Ovary (tissue), 3 donors: Measurements from ENCODE around the gene RASGRP1.

Experiments used
- POLR2A ChIP-seq: fragments of 450-650 bp; IDR thresholded peaks from one replicate; pipeline ENCODE4 v1.6.1; 2017; ENCODE audit warnings: antibody characterized with exemption, mild to moderate bottlenecking, moderate library complexity
- TF ChIP-seq, protein P1 (sequence below), 3 donors: fragments of 450-650 bp in 2 of 3; fragments of 200-600 bp in 1 of 3; IDR thresholded peaks; one replicate each; pipeline versions ENCODE4 v1.5.1 to v1.8.0; 2016 to 2022; ENCODE audit warnings: antibody characterized with exemption in 3 of 3, mild to moderate bottlenecking in 1 of 3
- donor health status: DM: no; HTN: no; CAD: no.

DNA sequence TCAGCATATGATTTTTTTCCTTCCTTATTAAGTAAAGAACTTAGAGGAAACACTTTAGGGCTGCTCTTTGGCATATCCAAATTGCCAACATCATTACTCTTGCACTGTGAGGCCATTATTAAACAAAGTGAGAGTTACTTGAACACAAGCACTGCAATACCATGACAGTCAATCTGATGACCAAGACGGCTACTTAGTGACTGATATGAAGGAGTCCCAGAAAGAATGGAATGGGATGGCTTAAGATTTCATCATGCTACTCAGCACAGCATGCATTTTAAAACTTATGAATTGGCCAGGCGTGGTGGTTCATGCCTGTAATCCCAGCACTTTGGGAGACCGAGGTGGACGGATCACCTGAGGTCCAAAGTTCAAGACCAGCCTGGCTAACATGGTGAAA lies 55.5 kb downstream of the RASGRP1 start:
- TF ChIP-seq, protein P1, sequence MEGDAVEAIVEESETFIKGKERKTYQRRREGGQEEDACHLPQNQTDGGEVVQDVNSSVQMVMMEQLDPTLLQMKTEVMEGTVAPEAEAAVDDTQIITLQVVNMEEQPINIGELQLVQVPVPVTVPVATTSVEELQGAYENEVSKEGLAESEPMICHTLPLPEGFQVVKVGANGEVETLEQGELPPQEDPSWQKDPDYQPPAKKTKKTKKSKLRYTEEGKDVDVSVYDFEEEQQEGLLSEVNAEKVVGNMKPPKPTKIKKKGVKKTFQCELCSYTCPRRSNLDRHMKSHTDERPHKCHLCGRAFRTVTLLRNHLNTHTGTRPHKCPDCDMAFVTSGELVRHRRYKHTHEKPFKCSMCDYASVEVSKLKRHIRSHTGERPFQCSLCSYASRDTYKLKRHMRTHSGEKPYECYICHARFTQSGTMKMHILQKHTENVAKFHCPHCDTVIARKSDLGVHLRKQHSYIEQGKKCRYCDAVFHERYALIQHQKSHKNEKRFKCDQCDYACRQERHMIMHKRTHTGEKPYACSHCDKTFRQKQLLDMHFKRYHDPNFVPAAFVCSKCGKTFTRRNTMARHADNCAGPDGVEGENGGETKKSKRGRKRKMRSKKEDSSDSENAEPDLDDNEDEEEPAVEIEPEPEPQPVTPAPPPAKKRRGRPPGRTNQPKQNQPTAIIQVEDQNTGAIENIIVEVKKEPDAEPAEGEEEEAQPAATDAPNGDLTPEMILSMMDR (IDR thresholded peaks at IDR 0.05): no peak
- no peak for TF ChIP-seq POLR2A
